Subcutaneous abdominal adipose tissue (tissue), 5 donors: Measurements from ENCODE around the gene HSD17B14.
"Not testable (repeated sequence)": the region's sequence is repeated elsewhere in the genome, so short reads cannot be mapped to it uniquely, and the experiment has no call there.

Experiments
- H3K27ac ChIP-seq: one replicate; pipeline ENCODE4 v1.7.0; 2013; ENCODE audit warnings: low read depth, mild to moderate bottlenecking, inconsistent platforms, low read length, moderate library complexity
- H3K27me3 ChIP-seq, 5 donors: one replicate each; pipeline ENCODE4 v1.7.0; 2013; ENCODE audit warnings: low read length in 5 of 5, inconsistent platforms in 1 of 5; ENCODE audit not compliant: control insufficient read depth in 5 of 5, insufficient read depth in 4 of 5
- H3K36me3 ChIP-seq, 5 donors: one replicate each; pipeline ENCODE4 v1.7.0; 2013; ENCODE audit warnings: low read length in 5 of 5; ENCODE audit not compliant: control insufficient read depth in 5 of 5, insufficient read depth in 5 of 5
- H3K4me1 ChIP-seq, 5 donors: one replicate each; pipeline ENCODE4 v1.7.0; 2013; ENCODE audit warnings: low read length in 5 of 5, mild to moderate bottlenecking in 3 of 5, moderate library complexity in 1 of 5; ENCODE audit not compliant: control insufficient read depth in 5 of 5, insufficient read depth in 5 of 5
- H3K4me3 ChIP-seq, 5 donors: one replicate each; pipeline ENCODE4 v1.7.0; 2013; ENCODE audit warnings: low read length in 5 of 5, low read depth in 1 of 5
- H3K9ac ChIP-seq, 5 donors: one replicate each; pipeline ENCODE4 v1.7.0; 2013; ENCODE audit warnings: low read length in 5 of 5, mild to moderate bottlenecking in 4 of 5, moderate library complexity in 3 of 5
- H3K9me3 ChIP-seq, 5 donors: one replicate each; pipeline ENCODE4 v1.7.0; 2013; ENCODE audit warnings: low read length in 5 of 5; ENCODE audit not compliant: control insufficient read depth in 5 of 5
- donor health status: healthy.
- donor health status: healthy.
- donor health status: healthy.
- donor health status: healthy.
- donor health status: healthy.

The HSD17B14 gene

DNA sequence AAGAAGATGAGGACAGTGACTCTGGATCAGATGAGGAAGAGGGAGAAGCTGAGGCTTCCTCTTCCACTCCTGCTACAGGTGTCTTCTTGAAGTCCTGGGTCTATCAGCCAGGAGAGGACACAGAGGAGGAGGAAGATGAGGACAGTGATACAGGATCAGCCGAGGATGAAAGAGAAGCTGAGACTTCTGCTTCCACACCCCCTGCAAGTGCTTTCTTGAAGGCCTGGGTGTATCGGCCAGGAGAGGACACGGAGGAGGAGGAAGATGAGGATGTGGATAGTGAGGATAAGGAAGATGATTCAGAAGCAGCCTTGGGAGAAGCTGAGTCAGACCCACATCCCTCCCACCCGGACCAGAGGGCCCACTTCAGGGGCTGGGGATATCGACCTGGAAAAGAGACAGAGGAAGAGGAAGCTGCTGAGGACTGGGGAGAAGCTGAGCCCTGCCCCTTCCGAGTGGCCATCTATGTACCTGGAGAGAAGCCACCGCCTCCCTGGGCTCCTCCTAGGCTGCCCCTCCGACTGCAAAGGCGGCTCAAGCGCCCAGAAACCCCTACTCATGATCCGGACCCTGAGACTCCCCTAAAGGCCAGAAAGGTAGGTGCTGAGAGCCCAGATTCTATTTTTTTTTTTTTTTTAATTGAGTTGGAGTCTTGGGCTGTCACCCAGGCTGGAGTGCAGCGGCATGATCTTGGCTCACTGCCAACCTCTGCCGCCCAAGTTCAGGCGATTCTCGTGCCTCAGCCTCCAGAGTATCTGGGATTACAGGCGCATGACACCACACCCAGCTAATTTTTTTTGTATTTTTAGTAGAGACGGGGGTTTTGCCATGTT lies 38.2 kb upstream of the HSD17B14 start:
- H3K27ac ChIP-seq = peak overlapping the region; percentile 100

DNA sequence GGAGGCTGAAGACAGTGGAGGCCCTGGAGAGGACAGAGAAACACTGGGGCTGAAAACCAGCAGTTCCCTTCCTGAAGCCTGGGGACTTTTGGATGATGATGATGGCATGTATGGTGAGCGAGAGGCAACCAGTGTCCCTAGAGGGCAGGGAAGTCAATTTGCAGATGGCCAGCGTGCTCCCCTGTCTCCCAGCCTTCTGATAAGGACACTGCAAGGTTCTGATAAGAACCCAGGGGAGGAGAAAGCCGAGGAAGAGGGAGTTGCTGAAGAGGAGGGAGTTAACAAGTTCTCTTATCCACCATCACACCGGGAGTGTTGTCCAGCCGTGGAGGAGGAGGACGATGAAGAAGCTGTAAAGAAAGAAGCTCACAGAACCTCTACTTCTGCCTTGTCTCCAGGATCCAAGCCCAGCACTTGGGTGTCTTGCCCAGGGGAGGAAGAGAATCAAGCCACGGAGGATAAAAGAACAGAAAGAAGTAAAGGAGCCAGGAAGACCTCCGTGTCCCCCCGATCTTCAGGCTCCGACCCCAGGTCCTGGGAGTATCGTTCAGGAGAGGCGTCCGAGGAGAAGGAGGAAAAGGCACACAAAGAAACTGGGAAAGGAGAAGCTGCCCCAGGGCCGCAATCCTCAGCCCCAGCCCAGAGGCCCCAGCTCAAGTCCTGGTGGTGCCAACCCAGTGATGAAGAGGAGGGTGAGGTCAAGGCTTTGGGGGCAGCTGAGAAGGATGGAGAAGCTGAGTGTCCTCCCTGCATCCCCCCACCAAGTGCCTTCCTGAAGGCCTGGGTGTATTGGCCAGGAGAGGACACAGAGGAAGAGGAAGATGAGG lies 37.4 kb upstream of the HSD17B14 start:
- Histone ChIP-seq H3K9ac (peak overlapping the region; percentile 95 to 100 (median 97)), H3K27me3 (peaks cover 0 to 5% (median 0%) of the 10 kb centered on the region in 5 donors), H3K4me1 (peaks cover 8 to 51% (median 36%) of the 10 kb centered on the region in 5 donors), H3K4me3 (peak overlapping the region; percentile 89 to 99 (median 91)), H3K9me3 (no peaks in the 10 kb centered on the region), H3K36me3 (peaks cover 0 to 54% (median 33%) of the 10 kb centered on the region in 5 donors), H3K27ac (peak overlapping the region; percentile 100)

More for the DNA sequence above, 38.2 kb upstream of the HSD17B14 start:
- H3K36me3 ChIP-seq = peaks cover 0 to 55% (median 33%) of the 10 kb centered on the region in 5 donors
- H3K9me3 ChIP-seq = no peaks in the 10 kb centered on the region
- H3K27me3 ChIP-seq = peaks cover 0 to 5% (median 0%) of the 10 kb centered on the region in 5 donors
- H3K9ac ChIP-seq = peak overlapping the region; percentile 95 to 100 (median 97)
- H3K4me1 ChIP-seq = peaks cover 8 to 49% (median 34%) of the 10 kb centered on the region in 5 donors
- H3K4me3 ChIP-seq = peak overlapping the region; percentile 89 to 99 (median 91)

DNA sequence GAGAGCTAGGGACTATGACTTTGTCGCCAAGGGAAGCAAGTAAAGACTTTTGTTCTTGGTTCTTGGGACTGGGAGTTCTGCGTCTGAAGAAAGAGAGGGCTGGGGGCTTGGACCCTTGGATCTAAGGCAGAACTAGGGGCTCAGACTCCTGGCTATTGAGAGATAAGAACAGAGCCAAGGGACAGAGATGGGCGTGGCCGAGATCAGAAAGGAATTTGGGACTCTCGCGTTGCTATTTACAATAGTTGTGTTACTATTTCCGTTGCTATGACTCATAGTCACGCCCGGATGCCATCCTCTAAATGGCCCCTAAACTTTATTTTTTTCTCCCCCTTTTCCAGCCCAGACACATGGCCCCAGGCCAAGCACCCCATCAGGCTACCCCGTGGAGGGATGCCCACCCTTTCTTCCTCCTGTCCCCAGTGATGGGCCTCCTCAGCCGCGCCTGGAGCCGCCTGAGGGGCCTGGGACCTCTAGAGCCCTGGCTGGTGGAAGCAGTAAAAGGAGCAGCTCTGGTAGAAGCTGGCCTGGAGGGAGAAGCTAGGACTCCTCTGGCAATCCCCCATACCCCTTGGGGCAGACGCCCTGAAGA lies 36.7 kb upstream of the HSD17B14 start:
- Histone ChIP-seq H3K27me3 (peaks cover 0 to 5% (median 0%) of the 10 kb centered on the region in 5 donors), H3K27ac (peak overlapping the region; percentile 100), H3K36me3 (peaks cover 0 to 48% (median 33%) of the 10 kb centered on the region in 5 donors), H3K4me3 (peak overlapping the region; percentile 89 to 99 (median 91)), H3K9me3 (no peaks in the 10 kb centered on the region), H3K4me1 (peaks cover 6 to 54% (median 41%) of the 10 kb centered on the region in 5 donors), H3K9ac (peak overlapping the region; percentile 95 to 100 (median 97))

DNA sequence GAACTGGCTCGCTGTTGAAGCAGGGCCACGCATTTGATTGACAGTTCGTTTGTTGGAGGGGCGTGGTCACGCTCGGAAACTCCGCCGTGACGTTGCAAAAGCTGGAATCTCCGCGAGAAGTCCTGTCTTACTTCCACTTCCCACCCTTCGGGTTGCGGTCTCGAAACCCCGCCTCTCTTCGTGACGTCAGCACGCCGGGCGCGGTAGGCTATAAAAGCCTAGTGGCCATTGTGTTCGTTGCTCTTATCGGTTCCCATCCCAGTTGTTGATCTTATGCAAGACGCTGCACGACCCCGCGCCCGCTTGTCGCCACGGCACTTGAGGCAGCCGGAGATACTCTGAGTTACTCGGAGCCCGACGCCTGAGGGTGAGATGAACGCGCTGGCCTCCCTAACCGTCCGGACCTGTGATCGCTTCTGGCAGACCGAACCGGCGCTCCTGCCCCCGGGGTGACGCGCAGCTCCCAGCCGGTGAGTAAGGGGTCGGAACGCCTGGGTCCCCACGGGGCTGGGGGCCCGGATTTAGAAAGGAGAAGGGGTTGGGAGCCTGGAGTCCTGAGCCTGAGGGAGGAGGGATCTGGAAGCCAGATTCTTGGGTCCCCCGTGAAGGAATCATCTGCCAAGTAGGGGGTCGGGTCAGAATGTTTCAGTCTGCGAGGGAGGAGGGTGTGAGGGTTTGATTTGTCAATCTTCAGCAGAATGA lies 36.0 kb upstream of the HSD17B14 start, which contains the start of gene PPP1R15A:
Gene PPP1R15A, plus strand, starts transcription at position 240 of the 702 bp plus-strand sequence. CDS start 813 bp downstream, outside the sequence.
- peak within 1 kb of the TSS; percentile 95 to 100 (median 97) for H3K9ac ChIP-seq
- no peaks in the 10 kb centered on the region for H3K9me3 ChIP-seq
- H3K27ac ChIP-seq = peak within 1 kb of the TSS; percentile 100
- H3K27me3 ChIP-seq = peaks cover 0 to 7% (median 2%) of the 10 kb centered on the region in 5 donors
- peaks cover 6 to 56% (median 43%) of the 10 kb centered on the region in 5 donors for H3K4me1 ChIP-seq
- peak within 1 kb of the TSS; percentile 89 to 99 (median 91) for H3K4me3 ChIP-seq
- peaks cover 0 to 41% (median 30%) of the 10 kb centered on the region in 5 donors for H3K36me3 ChIP-seq

DNA sequence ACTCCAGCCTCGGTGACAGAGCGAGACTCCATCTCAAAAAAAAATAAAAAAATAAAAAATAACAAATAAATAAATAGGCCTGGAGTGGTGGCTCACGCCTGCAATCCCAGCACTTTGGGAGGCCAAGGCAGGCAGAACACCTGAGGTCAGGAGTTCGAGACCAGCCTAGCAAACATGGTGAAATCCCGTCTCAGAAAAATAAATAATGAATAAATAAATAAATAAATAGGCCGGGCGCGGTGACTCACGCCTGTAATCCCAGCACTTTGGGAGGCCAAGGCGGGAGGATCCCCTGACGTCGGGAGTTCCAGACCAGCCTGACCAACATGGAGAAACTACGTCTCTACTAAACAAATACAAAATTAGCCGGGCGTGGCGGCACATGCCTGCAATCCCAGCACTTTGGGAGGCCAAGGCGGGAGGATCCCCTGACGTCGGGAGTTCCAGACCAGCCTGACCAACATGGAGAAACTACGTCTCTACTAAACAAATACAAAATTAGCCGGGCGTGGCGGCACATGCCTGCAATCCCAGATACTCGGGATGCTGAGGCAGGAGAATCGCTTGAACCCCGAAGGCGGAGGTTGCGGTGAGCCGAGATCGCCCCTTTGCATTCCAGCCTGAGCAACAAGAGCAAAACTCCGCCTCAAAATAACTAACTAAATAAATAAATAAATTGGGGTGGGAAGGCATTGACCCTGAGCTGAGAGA lies 35.3 kb upstream of the HSD17B14 start:
- Histone ChIP-seq H3K27ac (peak overlapping the region; percentile 100), H3K36me3 (peaks cover 0 to 35% (median 30%) of the 10 kb centered on the region in 5 donors), H3K4me3 (peak overlapping the region in 4 of 5 donors; percentile 89 to 99 (median 92)), H3K4me1 (peaks cover 7 to 60% (median 43%) of the 10 kb centered on the region in 5 donors), H3K9ac (peak overlapping the region in 1 of 5 donors; percentile 99), H3K27me3 (peaks cover 0 to 13% (median 7%) of the 10 kb centered on the region in 5 donors)
- not testable (repeated sequence) for H3K9me3 ChIP-seq

DNA sequence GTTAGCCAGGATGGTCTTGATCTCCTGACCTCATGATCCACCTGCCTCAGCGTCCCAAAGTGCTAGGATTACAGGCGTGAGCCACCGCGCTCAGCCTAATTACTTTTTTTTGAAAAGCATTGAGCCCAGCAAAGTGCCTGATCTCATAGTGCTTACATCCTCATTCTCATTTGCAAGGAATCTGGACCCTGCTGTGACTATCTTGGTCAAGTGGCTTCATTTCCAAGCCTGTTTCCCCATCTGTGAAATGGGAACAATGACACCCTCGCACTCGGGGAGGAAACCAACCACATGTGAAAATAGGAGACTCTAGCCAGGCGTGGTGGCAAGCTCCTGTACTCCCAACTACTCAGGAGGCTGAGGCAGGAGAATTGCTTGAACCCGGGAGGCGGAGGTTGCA lies 33.8 kb upstream of the HSD17B14 start:
- Histone ChIP-seq H3K27ac (no peak overlapping the region), H3K4me1 (peaks cover 6 to 44% (median 32%) of the 10 kb centered on the region in 5 donors), H3K9me3 (no peaks in the 10 kb centered on the region), H3K4me3 (no peak overlapping the region), H3K36me3 (peaks cover 0 to 19% (median 17%) of the 10 kb centered on the region in 5 donors), H3K27me3 (peaks cover 0 to 17% (median 10%) of the 10 kb centered on the region in 5 donors), H3K9ac (no peak overlapping the region)

DNA sequence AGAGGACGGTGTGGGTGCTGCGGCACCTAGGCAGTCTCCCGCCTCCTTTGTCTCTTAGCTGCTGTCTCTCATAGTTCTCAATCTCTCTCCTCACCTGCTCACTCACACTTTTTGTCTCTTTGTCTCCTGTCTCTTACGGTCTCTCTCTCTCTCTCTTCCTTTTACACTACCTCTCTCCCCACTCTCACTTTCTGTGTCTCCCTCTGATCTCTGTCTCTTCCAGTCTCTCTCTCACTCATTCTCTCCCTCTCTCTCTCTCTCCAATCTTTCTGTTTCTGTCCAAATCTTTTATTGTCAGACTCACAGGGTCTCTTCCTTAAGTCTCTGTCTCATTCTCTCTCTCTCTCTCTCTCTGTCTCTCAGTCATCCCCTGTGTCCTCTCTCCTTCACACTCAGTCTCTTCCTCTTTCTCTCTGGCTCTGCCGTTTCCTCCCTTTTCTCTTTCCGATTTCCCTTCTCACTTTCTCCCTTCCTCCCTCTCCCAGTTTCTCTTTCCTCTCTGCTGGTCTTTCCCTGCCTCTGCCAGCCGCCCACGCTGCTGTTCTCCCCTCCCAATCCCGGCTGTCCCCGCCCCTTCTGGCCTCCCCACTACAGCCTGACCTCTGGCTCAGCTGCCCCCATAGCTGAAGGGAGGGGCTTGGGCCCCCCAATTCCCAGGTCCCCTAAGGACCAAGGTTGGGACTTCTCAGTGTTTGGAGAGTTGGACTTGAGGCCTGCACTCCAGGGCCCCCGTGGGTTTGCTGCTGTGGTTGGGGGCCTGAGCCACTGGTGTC lies 32.0 kb upstream of the HSD17B14 start, which contains the start of gene PLEKHA4:
Gene PLEKHA4, minus strand, starts transcription at position 504 of the 773 bp plus-strand sequence. CDS start 997 bp downstream, outside the sequence.
- Histone ChIP-seq H3K9me3 (no peaks in the 10 kb centered on the region), H3K27ac (peak within 1 kb of the TSS; percentile 77), H3K4me3 (peak within 1 kb of the TSS; percentile 41 to 66 (median 60)), H3K4me1 (peaks cover 6 to 27% (median 16%) of the 10 kb centered on the region in 5 donors), H3K9ac (peak within 1 kb of the TSS; percentile 54 to 75 (median 57)), H3K36me3 (peaks cover 0 to 5% (median 2%) of the 10 kb centered on the region in 5 donors), H3K27me3 (peaks cover 0 to 17% (median 10%) of the 10 kb centered on the region in 5 donors)

DNA sequence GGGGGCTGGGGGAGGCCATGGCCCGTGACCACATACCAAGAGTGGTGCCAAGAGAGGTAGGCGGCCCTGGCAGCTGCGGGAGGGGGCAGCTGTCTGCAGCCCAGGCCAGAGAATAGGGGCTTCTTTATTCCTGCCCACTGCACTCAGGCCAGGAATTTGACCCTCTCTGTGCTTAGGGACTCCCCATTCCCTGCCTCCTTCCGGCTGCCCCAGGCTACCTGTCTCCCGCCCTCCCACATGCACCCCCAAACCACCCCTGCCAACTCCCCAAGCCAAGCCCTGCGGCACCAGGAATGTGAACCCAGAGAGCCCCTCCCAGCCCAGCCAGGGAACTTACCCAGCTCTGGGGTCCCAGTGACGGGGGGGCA lies 31.4 kb upstream of the HSD17B14 start:
- Histone ChIP-seq H3K36me3 (peaks cover 0 to 3% (median 0%) of the 10 kb centered on the region in 5 donors), H3K27me3 (peaks cover 0 to 17% (median 10%) of the 10 kb centered on the region in 5 donors), H3K9me3 (no peaks in the 10 kb centered on the region), H3K27ac (peak overlapping the region; percentile 77), H3K4me1 (peaks cover 6 to 23% (median 14%) of the 10 kb centered on the region in 5 donors), H3K9ac (peak overlapping the region in 4 of 5 donors; percentile 42 to 58 (median 56)), H3K4me3 (peak overlapping the region in 4 of 5 donors; percentile 41 to 66 (median 60))
